Testis (tissue), 2 donors: ENCODE results near the gene PIBF1.

ENCODE experiments used
- CTCF ChIP-seq, 3 experiments: fragments of 450-650 bp in 2 of 3; fragments of 200-600 bp in 1 of 3; sonication (generic) in 1 of 3; IDR thresholded peaks; one replicate each; pipeline ENCODE4 v1.5.1; 2016 to 2019; ENCODE audit warnings: antibody characterized with exemption in 3 of 3, mild to moderate bottlenecking in 2 of 3, moderate library complexity in 1 of 3
- POLR2A ChIP-seq: fragments of 450-650 bp; IDR thresholded peaks from one replicate; pipeline ENCODE4 v1.6.1; 2017; ENCODE audit warnings: antibody characterized with exemption, mild to moderate bottlenecking, moderate library complexity

GRCh38 chr13:72781451-72782439 is at the start of gene PIBF1, which contains the start of gene DIS3:
- TF ChIP-seq CTCF (IDR thresholded peaks at IDR 0.05) (peak in 2 of 3 experiments; percentile 6 to 9), POLR2A (no peak)
